HG03196 (cell line): Measurements from ENCODE around the gene PALM.
"Not testable (repeated sequence)": the region's sequence is repeated elsewhere in the genome, so short reads cannot be mapped to it uniquely, and the experiment has no call there.

ENCODE experiments used
- ATAC-seq: cut with Tn5 transposase; IDR thresholded peaks from one replicate; pipeline ENCODE4 v1.9.1; 2021; ENCODE audit not compliant: unreplicated experiment

Gene PALM

GRCh38 chr19:729965-730668 is 21.4 kb downstream of the PALM start:
- no peak for ATAC-seq

- ATAC-seq: no peak
These were observed 22.3 kb downstream of the PALM start for GRCh38 chr19:731000-731399.

GRCh38 chr19:732148-733069 is 23.7 kb downstream of the PALM start:
- ATAC-seq: no peak

GRCh38 chr19:734716-735115 is 26.0 kb downstream of the PALM start:
- ATAC-seq: no peak

GRCh38 chr19:736125-736524 is 27.4 kb downstream of the PALM start:
- ATAC-seq: no peak

GRCh38 chr19:737591-738093 is 28.9 kb downstream of the PALM start:
- no peak for ATAC-seq

GRCh38 chr19:738509-739128 is 29.9 kb downstream of the PALM start:
- no peak for ATAC-seq

- no peak for ATAC-seq
These were observed 31.4 kb downstream of the PALM start for GRCh38 chr19:739998-740715.

- not testable (repeated sequence) for ATAC-seq
These were observed 32.2 kb downstream of the PALM start for GRCh38 chr19:740816-741505.

- ATAC-seq: no peak
These were observed 32.9 kb downstream of the PALM start for GRCh38 chr19:741506-742131.

GRCh38 chr19:742540-743075 is 33.9 kb downstream of the PALM start:
- ATAC-seq: no peak

- ATAC-seq: no peak
These were observed 34.5 kb downstream of the PALM start for GRCh38 chr19:743168-743687.

- not testable (repeated sequence) for ATAC-seq
These were observed 36.4 kb downstream of the PALM start for GRCh38 chr19:745138-745537.

GRCh38 chr19:746208-746819 is 37.6 kb downstream of the PALM start:
- no peak for ATAC-seq

- no peak for ATAC-seq
These were observed 38.2 kb downstream of the PALM start for GRCh38 chr19:746956-747355.

- ATAC-seq: no peak
These were observed 38.9 kb downstream of the PALM start for GRCh38 chr19:747432-748273.

- ATAC-seq: no peak
These were observed 39.5 kb downstream of the PALM start for GRCh38 chr19:748274-748598.

GRCh38 chr19:749811-750210 is 41.1 kb downstream of the PALM start:
- ATAC-seq: no peak
